ENCODE measurements around the gene CD209.

Gene CD209

DNA sequence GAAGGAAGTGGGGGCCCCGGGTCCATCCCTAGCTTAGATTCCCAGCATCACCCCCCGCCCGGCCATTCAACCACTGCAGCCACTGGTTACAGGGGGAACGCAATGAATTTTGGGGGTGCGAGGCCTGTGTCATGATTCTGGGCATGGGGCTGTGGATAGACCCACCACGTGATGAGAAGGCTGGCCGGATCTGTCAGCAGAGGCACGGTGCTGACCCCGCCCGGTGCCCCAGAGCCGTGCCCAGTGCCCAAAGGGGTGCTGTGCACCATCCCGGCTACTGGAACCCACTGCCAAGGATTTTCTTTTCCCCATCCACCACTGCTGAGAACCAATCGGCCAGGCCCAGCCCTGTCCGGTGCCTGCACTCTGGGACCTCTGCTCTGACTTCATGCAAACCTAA lies 43.1 kb upstream of the CD209 start:
- H3K9me3 ChIP-seq (ENCODE audit: severe bottlenecking), result no peaks in the 10 kb centered on the region
- ATAC-seq (ENCODE audit: low read depth) (no peak), DNase-seq (ENCODE audit: low spot score) (no peak)
- no peaks in the 10 kb centered on the region for H3K4me1 ChIP-seq (ENCODE audit: insufficient read depth, poor library complexity, severe bottlenecking)
- TF ChIP-seq, protein P1, sequence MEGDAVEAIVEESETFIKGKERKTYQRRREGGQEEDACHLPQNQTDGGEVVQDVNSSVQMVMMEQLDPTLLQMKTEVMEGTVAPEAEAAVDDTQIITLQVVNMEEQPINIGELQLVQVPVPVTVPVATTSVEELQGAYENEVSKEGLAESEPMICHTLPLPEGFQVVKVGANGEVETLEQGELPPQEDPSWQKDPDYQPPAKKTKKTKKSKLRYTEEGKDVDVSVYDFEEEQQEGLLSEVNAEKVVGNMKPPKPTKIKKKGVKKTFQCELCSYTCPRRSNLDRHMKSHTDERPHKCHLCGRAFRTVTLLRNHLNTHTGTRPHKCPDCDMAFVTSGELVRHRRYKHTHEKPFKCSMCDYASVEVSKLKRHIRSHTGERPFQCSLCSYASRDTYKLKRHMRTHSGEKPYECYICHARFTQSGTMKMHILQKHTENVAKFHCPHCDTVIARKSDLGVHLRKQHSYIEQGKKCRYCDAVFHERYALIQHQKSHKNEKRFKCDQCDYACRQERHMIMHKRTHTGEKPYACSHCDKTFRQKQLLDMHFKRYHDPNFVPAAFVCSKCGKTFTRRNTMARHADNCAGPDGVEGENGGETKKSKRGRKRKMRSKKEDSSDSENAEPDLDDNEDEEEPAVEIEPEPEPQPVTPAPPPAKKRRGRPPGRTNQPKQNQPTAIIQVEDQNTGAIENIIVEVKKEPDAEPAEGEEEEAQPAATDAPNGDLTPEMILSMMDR (IDR thresholded peaks at IDR 0.05; ENCODE audit: poor library complexity, severe bottlenecking), result no peak
- H3K36me3 ChIP-seq (ENCODE audit: low read depth), result no peaks in the 10 kb centered on the region
- no peak overlapping the region for H3K4me3 ChIP-seq (ENCODE audit: severe bottlenecking)
- H3K27ac ChIP-seq (ENCODE audit: poor library complexity, severe bottlenecking), result no peak overlapping the region
- peaks cover 28% of the 10 kb centered on the region for H3K27me3 ChIP-seq (ENCODE audit: insufficient read depth, poor library complexity, severe bottlenecking)

DNA sequence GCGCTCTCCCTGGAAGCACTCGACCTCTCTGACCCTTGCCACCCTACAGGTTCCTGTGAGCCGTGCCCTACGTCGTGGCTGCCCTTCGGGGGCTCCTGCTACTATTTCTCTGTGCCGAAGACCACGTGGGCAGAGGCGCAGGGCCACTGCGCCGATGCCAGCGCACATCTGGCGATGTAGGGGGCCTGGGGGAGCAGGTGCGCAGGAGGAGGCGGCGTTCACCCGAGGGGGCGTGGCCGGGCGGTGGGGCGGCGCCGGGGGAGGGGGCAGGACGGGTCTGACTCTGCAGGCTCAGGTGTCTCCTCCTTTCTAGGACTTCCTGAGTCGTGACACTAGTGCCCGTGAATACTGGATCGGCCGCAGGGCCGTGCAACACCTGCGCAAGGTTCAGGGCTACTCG lies 42.1 kb upstream of the CD209 start:
- DNase-seq (ENCODE audit: low spot score), result no peak

DNA sequence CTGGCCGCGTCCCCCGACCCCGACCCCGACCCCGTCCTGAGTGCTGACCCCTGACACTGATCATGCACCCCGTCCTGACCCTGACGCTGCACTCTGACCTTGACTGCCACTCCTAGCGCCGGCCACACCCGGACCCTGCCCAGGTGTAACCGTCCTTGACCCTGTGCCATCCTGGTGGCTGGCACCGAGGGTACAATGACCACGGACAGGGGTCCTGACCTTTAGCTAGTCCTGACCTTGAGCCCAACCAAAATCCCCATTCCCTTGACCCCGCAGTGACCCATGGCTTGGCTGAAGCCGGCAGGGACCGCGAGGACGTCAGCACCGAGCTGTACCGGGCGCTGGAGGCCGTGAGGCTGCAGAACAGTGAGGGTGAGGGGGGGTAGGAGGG lies 41.6 kb upstream of the CD209 start:
- no peak for DNase-seq (ENCODE audit: low spot score)
- H3K9me3 ChIP-seq (ENCODE audit: severe bottlenecking), result no peaks in the 10 kb centered on the region
- no peak overlapping the region for H3K4me3 ChIP-seq (ENCODE audit: severe bottlenecking)
- H3K4me1 ChIP-seq (ENCODE audit: insufficient read depth, poor library complexity, severe bottlenecking), result no peaks in the 10 kb centered on the region
- H3K36me3 ChIP-seq (ENCODE audit: low read depth), result no peaks in the 10 kb centered on the region
- peaks cover 28% of the 10 kb centered on the region for H3K27me3 ChIP-seq (ENCODE audit: insufficient read depth, poor library complexity, severe bottlenecking)
- no peak overlapping the region for H3K27ac ChIP-seq (ENCODE audit: poor library complexity, severe bottlenecking)
- no peak for ATAC-seq (ENCODE audit: low read depth)
- TF ChIP-seq, protein P1 (IDR thresholded peaks at IDR 0.05; ENCODE audit: poor library complexity, severe bottlenecking), result no peak

More for the DNA sequence above, 42.1 kb upstream of the CD209 start:
- TF ChIP-seq, protein P1 (IDR thresholded peaks at IDR 0.05; ENCODE audit: poor library complexity, severe bottlenecking), result no peak
- H3K4me1 ChIP-seq (ENCODE audit: insufficient read depth, poor library complexity, severe bottlenecking), result no peaks in the 10 kb centered on the region
- no peaks in the 10 kb centered on the region for H3K9me3 ChIP-seq (ENCODE audit: severe bottlenecking)
- peaks cover 28% of the 10 kb centered on the region for H3K27me3 ChIP-seq (ENCODE audit: insufficient read depth, poor library complexity, severe bottlenecking)
- H3K36me3 ChIP-seq (ENCODE audit: low read depth), result no peaks in the 10 kb centered on the region
- ATAC-seq (ENCODE audit: low read depth), result no peak
- no peak overlapping the region for H3K27ac ChIP-seq (ENCODE audit: poor library complexity, severe bottlenecking)
- H3K4me3 ChIP-seq (ENCODE audit: severe bottlenecking), result no peak overlapping the region

DNA sequence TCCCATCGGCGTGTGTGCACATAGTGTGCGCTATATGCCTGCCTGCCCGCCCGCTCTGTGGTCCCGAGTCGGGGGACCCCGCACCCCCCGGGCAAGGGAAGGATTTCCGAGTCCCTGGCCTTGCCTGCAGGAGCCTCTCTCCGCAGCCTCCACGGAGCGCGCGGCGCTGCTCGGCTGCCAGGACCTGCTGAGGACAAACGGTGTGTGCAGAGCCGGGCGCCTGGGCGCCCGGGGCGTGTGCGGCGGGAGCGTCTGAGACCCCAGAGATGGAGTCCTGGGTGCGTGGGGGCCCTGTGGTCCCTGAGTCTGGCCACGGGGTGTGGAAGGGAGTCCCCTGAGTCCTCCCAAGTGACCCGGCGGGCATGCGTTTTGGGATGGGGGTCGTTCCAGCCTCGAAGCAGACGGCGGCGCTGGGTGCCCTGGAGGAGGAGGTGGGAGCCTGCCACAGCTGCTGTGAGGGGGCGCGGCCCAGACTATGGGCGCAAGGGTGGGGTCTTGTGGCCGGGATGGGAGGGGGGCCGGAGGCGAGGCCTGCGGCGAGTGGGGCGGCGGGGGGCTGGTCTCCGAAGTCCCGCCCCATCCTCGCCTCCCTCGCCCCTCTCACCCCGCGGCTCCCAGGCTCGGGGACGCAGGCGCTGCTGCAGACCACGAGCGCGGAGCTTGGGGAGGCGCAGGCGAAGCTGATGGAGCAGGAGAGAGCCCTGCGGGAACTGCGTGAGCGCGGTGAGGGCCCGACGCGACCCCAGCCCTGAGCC lies 41.0 kb upstream of the CD209 start:
- no peaks in the 10 kb centered on the region for H3K9me3 ChIP-seq (ENCODE audit: severe bottlenecking)

More for the DNA sequence above, 41.0 kb upstream of the CD209 start:
- Histone ChIP-seq H3K4me3 (ENCODE audit: severe bottlenecking) (no peak overlapping the region), H3K27ac (ENCODE audit: poor library complexity, severe bottlenecking) (no peak overlapping the region), H3K36me3 (ENCODE audit: low read depth) (no peaks in the 10 kb centered on the region), H3K27me3 (ENCODE audit: insufficient read depth, poor library complexity, severe bottlenecking) (peaks cover 28% of the 10 kb centered on the region), H3K4me1 (ENCODE audit: insufficient read depth, poor library complexity, severe bottlenecking) (peaks cover 4% of the 10 kb centered on the region)
- TF ChIP-seq, protein P1 (IDR thresholded peaks at IDR 0.05; ENCODE audit: poor library complexity, severe bottlenecking), result no peak
- ATAC-seq (ENCODE audit: low read depth) (no peak), DNase-seq (ENCODE audit: low spot score) (no peak)
